HCT116 (cell line): ENCODE data around the gene HOOK1. TPM values are rescaled to one million over a fixed set of nuclear protein-coding genes. Genes with fewer than 3 reads are reported as not detected.

Source experiments
- ATAC-seq: fragments of 200-7000 bp; cut with Tn5 transposase; 2 replicates; pipeline ENCODE4 v1.9.1; 2020; ENCODE audit warnings: mild to moderate bottlenecking, moderate library complexity
- BruUV-seq: library from RNA; stranded (reverse); fragments of 400-500 nt; replicated peaks from 2 replicates; lab custom pipeline; 2021; lab: Mats Ljungman, UMichigan
- CTCF ChIA-PET: fragments of 300-600 bp; sonication (Branson Sonifier 250); formaldehyde crosslinking; loops from one replicate; lab custom pipeline; 2021; ENCODE audit warnings: antibody characterized with exemption; lab: Charles Lee
- POLR2A ChIA-PET: fragments of 300-600, 350-600 bp; sonication (Branson Sonifier 250); formaldehyde crosslinking; loops from one replicate; lab custom pipeline; 2021; ENCODE audit warnings: antibody characterized with exemption; lab: Charles Lee
- RAD21 ChIA-PET, 2 experiments: fragments of 300-600 bp; sonication (Branson Sonifier 250); formaldehyde crosslinking; loops; one replicate each; lab custom pipeline; 2023; ENCODE audit warnings: low total read pairs in 2 of 2; ENCODE audit not compliant: uncharacterized antibody in 2 of 2, unreplicated experiment in 2 of 2, low non-redundant PET in 1 of 2; lab: Charles Lee
- DNase-seq: peaks from one replicate; pipeline ENCODE4 v3.0.0-alpha.2; 2010; ENCODE audit warnings: low read depth, low spot score
- H2AFZ ChIP-seq: fragments of 200-600 bp; shearing (Covaris generic), sonication (generic); 2 replicates; pipeline ENCODE4 v1.6.1; 2017; ENCODE audit warnings: low read depth, mixed run types, mixed read lengths, antibody characterized with exemption, low read length; ENCODE audit not compliant: poor library complexity, severe bottlenecking
- H3K27ac ChIP-seq: 2 replicates; pipeline ENCODE4 v1.5.1; 2012; ENCODE audit warnings: low read depth, low read length
- H3K27me3 ChIP-seq: fragments of 200-600 bp; sonication (generic); 2 replicates; pipeline ENCODE4 v1.6.1; 2016; ENCODE audit warnings: mixed run types, low read length, mixed read lengths; ENCODE audit not compliant: insufficient read depth
- H3K36me3 ChIP-seq, 2 experiments: fragments of 200-500 bp in 1 of 2; fragments of 200-600 bp in 1 of 2; sonication (Bioruptor generic) in 1 of 2; sonication (generic) in 1 of 2; 2 replicates each; pipeline versions ENCODE4 v1.5.1 to v1.6.1; 2014 to 2016; ENCODE audit warnings: low read length in 2 of 2, inconsistent platforms in 1 of 2, mixed read lengths in 1 of 2, mixed run types in 1 of 2; ENCODE audit not compliant: insufficient read depth in 2 of 2, control insufficient read depth in 1 of 2
- H3K4me1 ChIP-seq, 2 experiments: fragments of 200-600 bp in 1 of 2; sonication (generic) in 1 of 2; 2 replicates each; pipeline versions ENCODE4 v1.5.1 to v1.6.1; 2012 to 2017; ENCODE audit warnings: low read length in 2 of 2, inconsistent platforms in 1 of 2, mild to moderate bottlenecking in 1 of 2, mixed read lengths in 1 of 2, mixed run types in 1 of 2, moderate library complexity in 1 of 2; ENCODE audit not compliant: insufficient read depth in 2 of 2, control insufficient read depth in 1 of 2
- H3K4me2 ChIP-seq: fragments of 200-600 bp; sonication (generic); 2 replicates; pipeline ENCODE4 v1.6.1; 2017; ENCODE audit warnings: mixed run types, low read length, mixed read lengths
- H3K4me3 ChIP-seq, 2 experiments: fragments of 200-600 bp in 1 of 2; sonication (generic) in 1 of 2; replicated peaks in 1 of 2; 2 replicates each; pipeline ENCODE4 v1.5.1; 2011 to 2016; ENCODE audit warnings: low read length in 2 of 2, control low read depth in 1 of 2, low read depth in 1 of 2, mild to moderate bottlenecking in 1 of 2, mixed read lengths in 1 of 2, mixed run types in 1 of 2
- H3K79me2 ChIP-seq: fragments of 200-600 bp; sonication (generic); 2 replicates; pipeline ENCODE4 v1.6.1; 2017; ENCODE audit warnings: mild to moderate bottlenecking, mixed run types, low read length, moderate library complexity, mixed read lengths; ENCODE audit not compliant: insufficient read depth
- H3K9ac ChIP-seq: fragments of 200-600 bp; sonication (generic); 2 replicates; pipeline ENCODE4 v1.6.1; 2016; ENCODE audit warnings: low read length, mixed read lengths
- H3K9me2 ChIP-seq: fragments of 200-600 bp; sonication (generic), shearing (Covaris generic); 2 replicates; pipeline ENCODE4 v1.6.1; 2017; ENCODE audit warnings: mixed run types, mild to moderate bottlenecking, moderate library complexity; ENCODE audit not compliant: insufficient read depth
- H3K9me3 ChIP-seq, 2 experiments: fragments of 200-500 bp in 1 of 2; fragments of 200-600 bp in 1 of 2; sonication (Bioruptor generic) in 1 of 2; sonication (generic) in 1 of 2; 2 replicates each; pipeline ENCODE4 v1.6.1; 2014 to 2017; ENCODE audit warnings: low read length in 2 of 2, mixed read lengths in 2 of 2, inconsistent platforms in 1 of 2, low read depth in 1 of 2, mild to moderate bottlenecking in 1 of 2, mixed run types in 1 of 2, moderate library complexity in 1 of 2; ENCODE audit not compliant: control insufficient read depth in 1 of 2, insufficient read depth in 1 of 2
- H4K20me1 ChIP-seq: fragments of 200-600 bp; sonication (generic), shearing (Covaris generic); 2 replicates; pipeline ENCODE4 v1.6.1; 2017; ENCODE audit warnings: mixed run types, mild to moderate bottlenecking, moderate library complexity; ENCODE audit not compliant: insufficient read depth
- ATF3 ChIP-seq: IDR thresholded peaks from 2 replicates; pipeline ENCODE4 v1.6.1; 2012
- CBX3 ChIP-seq: IDR thresholded peaks from 2 replicates; pipeline ENCODE4 v1.6.1; 2012; ENCODE audit warnings: low read depth
- CEBPB ChIP-seq: IDR thresholded peaks from 2 replicates; pipeline ENCODE4 v1.6.1; 2012; ENCODE audit warnings: low read depth
- CTCF ChIP-seq, 3 experiments: fragments of 200-600 bp in 1 of 3; sonication (generic) in 1 of 3; IDR thresholded peaks in 2 of 3; conservative IDR thresholded peaks in 1 of 3; 2 replicates each; pipeline ENCODE4 v1.5.1; 2012 to 2017; ENCODE audit warnings: low read depth in 2 of 3, low read length in 2 of 3, antibody characterized with exemption in 1 of 3, borderline replicate concordance in 1 of 3, control low read depth in 1 of 3, mild to moderate bottlenecking in 1 of 3, mixed read lengths in 1 of 3, mixed run types in 1 of 3, moderate library complexity in 1 of 3; ENCODE audit not compliant: insufficient read depth in 1 of 3
- EGR1 ChIP-seq: IDR thresholded peaks from 2 replicates; pipeline ENCODE4 v1.6.1; 2012; ENCODE audit warnings: low read depth
- JUND ChIP-seq: IDR thresholded peaks from 2 replicates; pipeline ENCODE4 v1.6.1; 2012
- MAX ChIP-seq: IDR thresholded peaks from 2 replicates; pipeline ENCODE4 v1.6.1; 2012
- POLR2A ChIP-seq: IDR thresholded peaks from 2 replicates; pipeline ENCODE4 v1.7.0; 2011; ENCODE audit warnings: borderline replicate concordance; ENCODE audit not compliant: insufficient read depth, insufficient read length; ENCODE audit errors: extremely low read depth
- POLR2AphosphoS5 ChIP-seq: IDR thresholded peaks from 2 replicates; pipeline ENCODE4 v1.6.1; 2011; ENCODE audit warnings: mild to moderate bottlenecking, low read depth, low read length, moderate library complexity
- REST ChIP-seq: IDR thresholded peaks from 2 replicates; pipeline ENCODE4 v1.6.1; 2012; ENCODE audit warnings: low read depth
- SP1 ChIP-seq: IDR thresholded peaks from 2 replicates; pipeline ENCODE4 v1.6.1; 2012; ENCODE audit warnings: low read depth
- SRF ChIP-seq: IDR thresholded peaks from 2 replicates; pipeline ENCODE4 v1.6.1; 2012; ENCODE audit warnings: low read depth
- YY1 ChIP-seq: IDR thresholded peaks from 2 replicates; pipeline ENCODE4 v1.6.1; 2011; ENCODE audit warnings: low read length, low read depth, moderate library complexity, mild to moderate bottlenecking; ENCODE audit not compliant: insufficient replicate concordance; ENCODE audit errors: extremely low read depth
- ZBTB33 ChIP-seq: IDR thresholded peaks from 2 replicates; pipeline ENCODE4 v1.6.1; 2011; ENCODE audit warnings: mild to moderate bottlenecking, low read length, moderate library complexity; ENCODE audit not compliant: insufficient replicate concordance; ENCODE audit errors: extremely low read depth
- ZFX ChIP-seq: fragments of 450-650 bp; IDR thresholded peaks from 2 replicates; pipeline ENCODE4 v1.6.1; 2017
- intact Hi-C: fragments of 100-400 bp; cut with micrococcal nuclease; formaldehyde crosslinking; loops from 2 replicates; pipeline ENCODE4 v1.10.0; 2022
- total RNA-seq: library from RNA; stranded (reverse); gene quantifications from one replicate; pipeline ENCODE4 v1.2.1, GENCODE V29; 2021; ENCODE audit not compliant: unreplicated experiment

The HOOK1 gene
- total RNA-seq, 1 experiment from 2014 or later: 30.9 TPM

- ChIA-PET CTCF (no interaction called here), POLR2A (no interaction called here)
- Histone ChIP-seq H3K36me3 (no peaks in the 10 kb centered on the region), H2AFZ (no peak overlapping the region), H3K9ac (no peak overlapping the region), H4K20me1 (no peaks in the 10 kb centered on the region), H3K4me3 (no peak overlapping the region), H3K9me2 (no peaks in the 10 kb centered on the region)
- DNase-seq (no peak), ATAC-seq (no peak)
- TF ChIP-seq SP1: no peak
- no peak for TF ChIP-seq MAX
- TF ChIP-seq ZBTB33: no peak
- TF ChIP-seq POLR2A: no peak
- no peak for TF ChIP-seq POLR2AphosphoS5
- TF ChIP-seq SRF: no peak
- no peak for TF ChIP-seq EGR1
- TF ChIP-seq YY1: no peak
- no peak for TF ChIP-seq CBX3
- TF ChIP-seq REST: no peak
- no peak for TF ChIP-seq CTCF (IDR thresholded peaks at IDR 0.05 in 2 of 3, conservative IDR thresholded peaks at IDR 0.05 in 1 of 3; ENCODE audit: borderline replicate concordance in 1 of 3, insufficient read depth in 1 of 3, low read depth in 2 of 3, low read length in 2 of 3)
- no peak for TF ChIP-seq CEBPB
- TF ChIP-seq JUND: no peak
- TF ChIP-seq ATF3: no peak
- no peak for TF ChIP-seq ZFX
- TF ChIP-seq, all 23 proteins: peak for 0
- intact Hi-C loops: no loop called here
- no TSS peak for BruUV-seq
- H3K4me1 ChIP-seq: no peaks in the 10 kb centered on the region
- H3K4me2 ChIP-seq: no peak overlapping the region
- no peaks in the 10 kb centered on the region for H3K9me3 ChIP-seq
- H3K27ac ChIP-seq: no peak overlapping the region
- H3K79me2 ChIP-seq: no peaks in the 10 kb centered on the region
- RAD21 ChIA-PET: no interaction called here
- H3K27me3 ChIP-seq: no peaks in the 10 kb centered on the region
Observed at GRCh38 chr1:59906931-59907330, 92.2 kb downstream of the HOOK1 start.
